RCC 7860 (cell line): Measurements from ENCODE around the gene GNE.
"Not testable (repeated sequence)": the region's sequence is repeated elsewhere in the genome, so short reads cannot be mapped to it uniquely, and the experiment has no call there.

Experiments used
- DNase-seq: peaks from one replicate; pipeline ENCODE4 v3.0.0-alpha.2; 2015; ENCODE audit warnings: low spot score
- FAIRE-seq: peaks from 2 replicates; lab custom pipeline; 2012; peaks lifted over from hg19 to GRCh38; lab: Jason Lieb, UNC

Gene GNE

GRCh38 chr9:36268007-36268427, 9.8 kb upstream of the GNE start:
- DNase-seq (peak; percentile 35), FAIRE-seq (peak; percentile 35)

- FAIRE-seq (no peak), DNase-seq (no peak)
Measured at GRCh38 chr9:36264896-36265295, 6.6 kb upstream of the GNE start.

- DNase-seq (no peak), FAIRE-seq (no peak)
Measured at GRCh38 chr9:36263683-36264082, 5.4 kb upstream of the GNE start.

- FAIRE-seq (no peak), DNase-seq (no peak)
Measured at GRCh38 chr9:36258996-36259533, 817 bp upstream of the GNE start.

- no peak for FAIRE-seq
- DNase-seq: no peak
Measured at GRCh38 chr9:36251428-36251827, 6.8 kb downstream of the GNE start.

GRCh38 chr9:36250079-36250478, 8.2 kb downstream of the GNE start:
- FAIRE-seq (no peak), DNase-seq (no peak)

GRCh38 chr9:36249189-36249588, 9.1 kb downstream of the GNE start:
- no peak for DNase-seq
- no peak for FAIRE-seq

GRCh38 chr9:36248061-36248460, 10.2 kb downstream of the GNE start:
- peak; percentile 36 for DNase-seq
- FAIRE-seq: not testable (repeated sequence)

- DNase-seq: no peak
- no peak for FAIRE-seq
Measured at GRCh38 chr9:36247356-36247755, 10.9 kb downstream of the GNE start.

GRCh38 chr9:36245906-36246305, 12.3 kb downstream of the GNE start:
- FAIRE-seq (no peak), DNase-seq (no peak)

GRCh38 chr9:36239675-36240074, 18.6 kb downstream of the GNE start:
- DNase-seq, FAIRE-seq: not testable (repeated sequence)

- FAIRE-seq, DNase-seq: not testable (repeated sequence)
Measured at GRCh38 chr9:36239205-36239604, 19.0 kb downstream of the GNE start.

- FAIRE-seq (no peak), DNase-seq (no peak)
Measured at GRCh38 chr9:36237230-36237629, 21.0 kb downstream of the GNE start.

GRCh38 chr9:36222449-36222848, 35.8 kb downstream of the GNE start:
- DNase-seq (no peak), FAIRE-seq (no peak)

- FAIRE-seq (no peak), DNase-seq (no peak)
Measured at GRCh38 chr9:36221667-36222066, 36.6 kb downstream of the GNE start.

GRCh38 chr9:36218411-36218901, 39.8 kb downstream of the GNE start:
- FAIRE-seq: no peak
- no peak for DNase-seq

GRCh38 chr9:36218011-36218410, 40.2 kb downstream of the GNE start:
- DNase-seq (no peak), FAIRE-seq (no peak)

- no peak for FAIRE-seq
- DNase-seq: no peak
Measured at GRCh38 chr9:36217256-36217968, 40.8 kb downstream of the GNE start.

- DNase-seq (no peak), FAIRE-seq (no peak)
Measured at GRCh38 chr9:36214571-36214970, 43.7 kb downstream of the GNE start.

GRCh38 chr9:36213989-36214388, 44.3 kb downstream of the GNE start:
- no peak for DNase-seq
- no peak for FAIRE-seq

- FAIRE-seq (no peak), DNase-seq (no peak)
Measured at GRCh38 chr9:36213387-36213786, 44.9 kb downstream of the GNE start.

GRCh38 chr9:36211510-36211909, 46.7 kb downstream of the GNE start:
- no peak for FAIRE-seq

GRCh38 chr9:36210722-36211121, 47.5 kb downstream of the GNE start:
- no peak for DNase-seq
- no peak for FAIRE-seq

More at GRCh38 chr9:36211510-36211909, 46.7 kb downstream of the GNE start:
- no peak for DNase-seq
